Activated T-cell treated with anti-CD3 and anti-CD28 coated beads, Interleukin-2, amount 50 U/mL, for 72 hours (primary cell): ENCODE data around the gene SLIT1. TPM values are rescaled to one million over a fixed set of nuclear protein-coding genes. Genes with fewer than 3 reads are reported as not detected.

Source experiments
- ATAC-seq, 2 donors: fragments of 150-1000 bp; cut with Tn5 transposase; replicated peaks in 1 of 2; 2 replicates each; pipeline ENCODE4 v1.10.0; 2021; ENCODE audit warnings: moderate library complexity in 2 of 2, mild to moderate bottlenecking in 1 of 2
- DNase-seq, 2 donors: peaks; one replicate each; pipeline ENCODE4 v3.0.0; 2021 to 2022; ENCODE audit warnings: mixed read lengths in 1 of 2
- H3K27ac Mint-ChIP-seq: one replicate; pipeline ENCODE4 v1.8.0; 2022; ENCODE audit warnings: mild to moderate bottlenecking, moderate library complexity, mixed read lengths
- H3K27me3 Mint-ChIP-seq: one replicate; pipeline ENCODE4 v1.8.0; 2022; ENCODE audit warnings: low read depth, mixed read lengths
- H3K36me3 Mint-ChIP-seq, 2 donors: one replicate each; pipeline ENCODE4 v1.8.0; 2022; ENCODE audit warnings: mixed read lengths in 2 of 2, mild to moderate bottlenecking in 1 of 2; ENCODE audit not compliant: insufficient read depth in 2 of 2
- H3K4me1 Mint-ChIP-seq: one replicate; pipeline ENCODE4 v1.8.0; 2022; ENCODE audit warnings: low read depth, mixed read lengths
- H3K4me3 Mint-ChIP-seq, 2 donors: one replicate each; pipeline ENCODE4 v1.8.0; 2022; ENCODE audit warnings: mild to moderate bottlenecking in 2 of 2, mixed read lengths in 2 of 2, moderate library complexity in 2 of 2
- H3K9me3 Mint-ChIP-seq, 2 donors: one replicate each; pipeline ENCODE4 v1.8.0; 2022; ENCODE audit warnings: mixed read lengths in 2 of 2
- total RNA-seq, 2 donors: library from RNA; stranded (reverse); gene quantifications; one replicate each; pipeline ENCODE4 v1.2.3, GENCODE V29; 2022

SLIT1 gene
- total RNA-seq: 1 to 10 TPM in 1 of 2 donors, under 1 TPM in 1; 0.65 to 1.3 TPM

DNA sequence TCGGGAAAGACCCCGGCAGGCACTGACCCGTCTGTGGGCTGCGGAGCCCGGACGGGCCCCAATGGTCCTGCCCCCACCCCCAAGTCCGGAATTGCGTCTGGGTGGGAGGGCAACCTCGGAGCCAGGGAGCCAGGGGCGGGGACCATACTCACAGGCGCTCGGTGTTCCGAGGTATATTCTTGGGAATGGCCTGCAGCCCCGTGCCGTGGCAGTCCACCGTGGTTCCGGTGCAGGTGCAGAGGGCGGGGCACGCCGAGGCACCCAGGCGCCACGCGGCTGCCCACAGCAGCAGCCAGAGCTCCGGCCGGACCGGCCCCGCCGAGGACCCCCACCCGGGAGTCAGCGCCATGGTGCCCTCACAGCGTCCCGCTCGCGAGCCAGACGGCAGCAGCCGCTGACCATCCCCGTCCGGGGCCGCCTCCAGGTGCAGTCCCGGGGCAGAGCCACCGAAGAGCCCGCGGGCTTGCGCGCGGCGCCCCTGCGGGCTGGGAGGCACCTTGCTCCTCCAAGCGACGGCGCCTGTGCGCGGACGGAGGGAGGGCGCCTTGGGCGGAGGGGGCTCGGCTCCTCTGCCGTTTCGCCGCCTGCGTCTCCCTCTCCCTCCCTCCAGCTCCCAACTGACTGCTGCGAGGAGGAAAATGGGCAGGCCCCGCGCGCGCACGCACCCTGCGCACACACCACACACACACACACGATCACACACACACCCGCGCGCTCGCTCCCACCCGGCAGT is at the start of gene SLIT1:
Gene SLIT1, minus strand, starts transcription at position 634 of the 733 bp plus-strand sequence. Its CDS starts 285 bp downstream, at position 349.
- DNase-seq (no peak), ATAC-seq (peak; percentile 41 to 52)
- Mint-ChIP-seq H3K9me3 (no peaks in the 10 kb centered on the region), H3K36me3 (no peaks in the 10 kb centered on the region), H3K4me1 (peaks cover 16% of the 10 kb centered on the region), H3K27me3 (peaks cover 68% of the 10 kb centered on the region), H3K4me3 (peak within 1 kb of the TSS; percentile 63 to 75), H3K27ac (no peak within 1 kb of the TSS)

DNA sequence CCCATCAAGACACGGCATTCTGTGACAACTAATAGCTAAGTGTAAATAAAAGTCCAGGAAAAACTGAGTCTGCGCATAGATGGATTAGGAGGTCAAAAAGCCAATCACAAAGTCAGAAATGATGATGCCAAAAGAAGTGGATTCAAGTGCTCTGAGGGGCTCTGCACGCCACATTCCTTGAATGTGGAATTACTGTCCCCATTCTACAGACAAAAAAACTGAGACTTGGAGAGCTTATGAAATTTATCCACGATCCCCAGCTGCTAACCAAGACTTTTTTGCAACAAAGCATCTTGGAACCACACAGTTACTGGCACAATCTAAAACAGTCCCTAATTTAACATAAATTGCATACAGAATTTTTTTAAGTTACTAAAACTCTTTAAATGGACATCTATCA is 49.6 kb upstream of the SLIT1 start:
- no peak overlapping the region for H3K27ac Mint-ChIP-seq
- no peak for ATAC-seq
- peaks cover 9% of the 10 kb centered on the region for H3K4me1 Mint-ChIP-seq
- no peaks in the 10 kb centered on the region for H3K9me3 Mint-ChIP-seq
- peaks cover 3 to 16% of the 10 kb centered on the region in 2 donors for H3K36me3 Mint-ChIP-seq
- no peak overlapping the region for H3K4me3 Mint-ChIP-seq
- no peaks in the 10 kb centered on the region for H3K27me3 Mint-ChIP-seq
- no peak for DNase-seq

DNA sequence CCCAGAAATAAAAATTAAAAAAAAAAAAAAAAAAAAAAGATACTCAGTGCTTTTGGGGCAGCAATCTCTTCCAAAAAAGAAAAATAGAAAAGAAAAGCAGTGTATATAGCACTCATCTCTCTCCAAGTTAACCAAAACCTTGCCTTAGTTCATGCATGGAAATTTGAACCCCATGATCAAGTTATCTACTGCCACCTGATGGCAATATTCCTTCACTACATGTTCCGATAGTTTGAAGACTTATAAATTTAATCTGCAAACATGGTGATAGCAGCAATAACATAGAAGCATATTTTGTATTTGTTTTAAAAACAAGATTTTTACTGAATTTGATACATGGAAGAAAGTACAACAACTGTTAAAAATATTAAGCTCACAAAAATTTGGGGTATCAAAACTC is 48.6 kb upstream of the SLIT1 start:
- Mint-ChIP-seq H3K9me3 (no peaks in the 10 kb centered on the region), H3K4me3 (no peak overlapping the region), H3K27ac (no peak overlapping the region), H3K27me3 (no peaks in the 10 kb centered on the region), H3K4me1 (peaks cover 19% of the 10 kb centered on the region), H3K36me3 (peaks cover 4 to 21% of the 10 kb centered on the region in 2 donors)
- ATAC-seq (no peak), DNase-seq (no peak)

DNA sequence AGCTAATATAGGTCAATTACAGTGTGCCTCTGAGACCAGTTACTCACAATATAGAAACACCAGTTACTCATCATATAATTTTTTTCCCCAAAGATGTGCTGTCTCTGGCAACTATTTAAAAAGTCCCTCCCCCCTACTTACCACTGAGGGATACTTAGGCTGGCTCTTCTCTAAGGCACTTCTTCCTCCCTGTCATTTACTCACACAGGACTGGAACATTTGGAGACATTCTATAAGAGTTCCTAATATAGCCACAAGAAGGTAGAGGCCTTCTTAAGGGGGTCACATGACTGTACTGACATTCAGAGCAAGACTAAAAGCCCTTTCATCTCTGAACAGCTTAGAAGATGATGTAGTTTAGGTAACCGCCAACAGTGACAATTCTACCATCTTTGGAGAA is 44.4 kb upstream of the SLIT1 start:
- peak; percentile 91 for ATAC-seq
- Mint-ChIP-seq H3K4me1 (peaks cover 27% of the 10 kb centered on the region), H3K36me3 (peaks cover 10 to 30% of the 10 kb centered on the region in 2 donors), H3K9me3 (no peaks in the 10 kb centered on the region), H3K27me3 (no peaks in the 10 kb centered on the region), H3K4me3 (peak overlapping the region; percentile 24 to 78), H3K27ac (peak overlapping the region; percentile 91)
- no peak for DNase-seq

- Mint-ChIP-seq H3K9me3 (no peaks in the 10 kb centered on the region), H3K27ac (peak overlapping the region; percentile 91), H3K27me3 (no peaks in the 10 kb centered on the region), H3K4me1 (peaks cover 34% of the 10 kb centered on the region), H3K36me3 (peaks cover 13 to 30% of the 10 kb centered on the region in 2 donors), H3K4me3 (peak overlapping the region; percentile 24 to 78)
- DNase-seq (no peak), ATAC-seq (peak; percentile 46 to 48)
These were observed 43.7 kb upstream of the SLIT1 start for GRCh38 chr10:97229322-97230015.

GRCh38 chr10:97228775-97229157 is 43.0 kb upstream of the SLIT1 start:
- Mint-ChIP-seq H3K4me3 (no peak overlapping the region), H3K27me3 (no peaks in the 10 kb centered on the region), H3K36me3 (peaks cover 12 to 28% of the 10 kb centered on the region in 2 donors), H3K9me3 (no peaks in the 10 kb centered on the region), H3K27ac (no peak overlapping the region), H3K4me1 (peaks cover 41% of the 10 kb centered on the region)
- ATAC-seq (no peak), DNase-seq (no peak)

DNA sequence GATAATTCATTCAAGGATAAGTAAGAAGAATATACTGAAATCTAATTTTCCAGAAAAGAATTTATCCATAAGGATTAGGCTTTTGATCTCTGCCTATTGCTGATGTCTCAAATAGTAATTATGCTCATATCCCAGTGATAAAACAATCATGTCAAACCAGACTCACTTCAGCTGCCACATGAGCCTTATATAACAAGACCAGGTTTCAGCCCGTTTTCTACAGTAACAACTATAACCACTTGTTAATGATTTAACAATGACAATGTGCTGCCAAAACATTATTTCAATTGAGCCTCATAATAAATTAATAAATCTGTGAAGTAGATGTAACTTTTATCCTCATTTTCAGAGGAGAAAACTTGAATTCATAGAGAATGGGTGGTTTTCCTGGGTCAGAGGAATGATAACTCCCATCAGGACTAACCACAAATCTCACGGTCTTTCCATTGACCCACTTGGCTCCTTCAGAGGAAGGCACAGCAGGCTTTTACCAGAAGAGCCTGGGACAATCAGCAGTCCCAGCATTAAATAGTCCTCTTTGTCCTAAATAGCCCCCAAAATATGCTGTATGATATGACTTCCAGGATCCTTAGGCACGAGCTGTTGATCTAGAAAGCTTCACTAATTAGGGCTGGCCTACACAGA is 42.5 kb upstream of the SLIT1 start:
- ATAC-seq (no peak), DNase-seq (no peak)
- Mint-ChIP-seq H3K36me3 (peaks cover 12 to 24% of the 10 kb centered on the region in 2 donors), H3K4me3 (no peak overlapping the region), H3K27me3 (no peaks in the 10 kb centered on the region), H3K4me1 (peaks cover 43% of the 10 kb centered on the region), H3K27ac (no peak overlapping the region), H3K9me3 (no peaks in the 10 kb centered on the region)

GRCh38 chr10:97226398-97226797 is 40.6 kb upstream of the SLIT1 start:
- no peaks in the 10 kb centered on the region for H3K9me3 Mint-ChIP-seq
- no peak overlapping the region for H3K4me3 Mint-ChIP-seq
- H3K27ac Mint-ChIP-seq: peak overlapping the region; percentile 44
- H3K36me3 Mint-ChIP-seq: peaks cover 12 to 16% of the 10 kb centered on the region in 2 donors
- H3K27me3 Mint-ChIP-seq: no peaks in the 10 kb centered on the region
- DNase-seq: no peak
- no peak for ATAC-seq
- H3K4me1 Mint-ChIP-seq: peaks cover 41% of the 10 kb centered on the region

DNA sequence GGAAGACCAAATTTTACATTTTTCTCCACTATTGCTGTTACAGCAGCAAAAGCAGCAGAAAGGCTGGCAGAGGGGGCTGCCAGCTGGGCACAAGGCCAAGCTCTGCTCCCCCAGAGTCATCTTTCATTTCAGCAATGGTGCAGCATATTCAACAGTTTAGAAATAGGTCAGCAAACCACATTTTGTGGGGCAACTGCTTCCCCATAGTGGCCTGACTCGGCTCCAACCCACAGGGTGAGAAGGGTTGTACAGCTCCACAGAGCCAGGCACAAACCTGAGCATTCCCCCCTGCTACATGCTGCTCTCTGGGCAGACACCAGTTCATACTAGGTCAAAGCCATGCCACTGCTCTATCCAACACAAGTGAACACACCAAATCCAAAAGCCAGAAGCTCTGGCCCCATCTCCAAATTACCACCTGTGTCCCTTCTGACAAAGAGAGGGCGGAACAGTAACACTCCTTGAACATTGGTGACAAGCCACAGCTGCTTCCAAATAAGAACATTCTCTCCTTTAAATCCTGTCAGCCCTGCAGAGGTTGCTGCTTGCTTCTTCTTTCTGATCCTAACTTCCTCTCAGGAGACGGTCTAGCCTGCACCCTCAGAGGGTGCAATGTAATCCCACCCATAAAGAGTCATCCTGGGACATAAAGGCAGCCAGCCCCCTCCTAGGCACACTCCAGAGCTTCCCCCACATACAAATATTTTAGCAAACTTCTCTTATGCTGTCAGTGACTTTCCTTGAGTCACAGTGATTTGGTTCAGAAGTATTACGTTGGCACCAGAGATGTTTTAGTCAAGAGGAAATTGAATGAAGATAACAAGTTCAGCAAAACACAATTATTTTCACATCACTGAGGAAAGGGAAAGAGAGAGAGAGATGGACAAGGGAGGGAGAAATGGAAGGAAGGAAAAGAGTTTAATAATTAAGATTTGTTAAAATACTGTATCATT is 39.0 kb upstream of the SLIT1 start:
- H3K36me3 Mint-ChIP-seq: peaks cover 14 to 17% of the 10 kb centered on the region in 2 donors
- H3K4me1 Mint-ChIP-seq: peaks cover 35% of the 10 kb centered on the region
- H3K4me3 Mint-ChIP-seq: peak overlapping the region; percentile 2 to 62
- H3K27me3 Mint-ChIP-seq: no peaks in the 10 kb centered on the region
- H3K27ac Mint-ChIP-seq: peak overlapping the region; percentile 41
- no peaks in the 10 kb centered on the region for H3K9me3 Mint-ChIP-seq
- ATAC-seq: peak; percentile 88 to 89
- peak; percentile 51 to 53 for DNase-seq

DNA sequence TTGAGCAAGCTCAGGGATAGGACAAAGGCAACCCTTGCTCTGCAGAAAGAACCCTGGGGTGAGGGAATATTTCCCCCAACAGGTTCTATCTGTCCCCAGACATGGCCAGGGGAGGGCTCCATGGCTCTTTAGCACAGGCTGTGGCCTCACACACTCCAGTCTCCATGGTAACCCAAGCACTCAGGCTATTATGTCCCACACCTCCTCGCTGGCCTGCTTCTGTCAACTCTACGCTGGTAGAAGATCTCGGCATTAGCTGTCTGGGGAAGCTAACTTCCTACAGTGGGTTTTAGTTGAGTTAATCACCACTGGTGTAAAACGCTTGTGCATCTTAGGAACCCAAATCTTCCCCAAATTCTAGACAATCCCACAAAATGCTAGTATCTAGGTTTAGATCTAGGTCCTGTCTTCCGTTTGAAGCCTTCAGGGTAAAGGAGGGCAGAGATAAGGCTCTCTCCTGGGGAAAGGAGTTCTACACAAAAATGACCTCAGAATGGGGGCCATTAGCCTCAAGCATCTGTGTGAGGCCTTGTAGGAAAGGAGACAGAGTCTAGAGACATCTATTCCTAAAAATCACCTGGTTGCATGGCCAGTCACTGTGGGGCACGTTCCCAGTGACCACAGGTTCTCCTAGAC is 36.7 kb upstream of the SLIT1 start:
- H3K4me3 Mint-ChIP-seq: no peak overlapping the region
- no peaks in the 10 kb centered on the region for H3K27me3 Mint-ChIP-seq
- no peak for DNase-seq
- no peak for ATAC-seq
- peaks cover 46% of the 10 kb centered on the region for H3K4me1 Mint-ChIP-seq
- no peak overlapping the region for H3K27ac Mint-ChIP-seq
- H3K9me3 Mint-ChIP-seq: no peaks in the 10 kb centered on the region
- H3K36me3 Mint-ChIP-seq: peaks cover 10 to 15% of the 10 kb centered on the region in 2 donors

DNA sequence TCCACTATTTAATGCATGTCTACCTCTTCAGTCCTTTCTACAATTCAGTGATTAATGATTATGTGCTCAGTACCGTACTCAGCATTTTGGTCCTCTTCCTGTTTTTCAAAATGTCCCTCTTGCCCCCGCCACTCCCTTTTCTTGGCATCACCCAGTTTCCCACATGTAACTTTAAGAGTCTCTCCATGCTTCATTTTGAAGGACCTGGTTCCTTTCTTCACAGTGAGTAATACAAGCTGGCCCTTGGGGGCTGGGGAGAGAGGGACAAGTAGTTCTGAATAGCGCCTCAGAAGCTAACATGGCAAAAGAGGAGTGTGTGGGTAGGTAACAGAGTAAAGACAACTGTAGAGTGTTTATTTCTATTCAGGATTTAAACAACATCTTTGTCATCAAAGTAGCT is 34.6 kb upstream of the SLIT1 start:
- ATAC-seq (no peak), DNase-seq (no peak)
- H3K4me1 Mint-ChIP-seq: peaks cover 58% of the 10 kb centered on the region
- peak overlapping the region in 1 of 2 donors; percentile 41 for H3K4me3 Mint-ChIP-seq
- H3K36me3 Mint-ChIP-seq: peaks cover 6 to 7% of the 10 kb centered on the region in 2 donors
- no peaks in the 10 kb centered on the region for H3K9me3 Mint-ChIP-seq
- no peak overlapping the region for H3K27ac Mint-ChIP-seq
- no peaks in the 10 kb centered on the region for H3K27me3 Mint-ChIP-seq

DNA sequence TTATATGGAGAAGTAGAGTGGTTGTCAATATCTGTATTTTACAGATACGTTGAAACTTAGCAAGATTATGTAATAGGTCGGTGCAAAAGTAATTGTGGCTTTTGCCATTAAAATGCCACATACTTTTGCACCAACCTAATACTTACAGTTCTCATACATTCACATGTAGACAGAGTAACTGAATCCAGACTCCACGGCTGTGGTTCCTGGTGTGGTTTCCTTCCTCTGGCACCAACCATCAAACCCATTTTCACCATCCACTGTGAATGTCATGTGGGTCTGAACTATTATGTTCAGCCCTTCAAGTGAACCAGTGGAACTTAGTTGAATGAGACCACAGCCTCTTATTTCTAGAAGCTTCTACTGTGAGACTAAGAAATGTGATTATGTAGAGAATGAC is 31.5 kb upstream of the SLIT1 start:
- Mint-ChIP-seq H3K4me3 (peak overlapping the region in 1 of 2 donors; percentile 51), H3K27me3 (no peaks in the 10 kb centered on the region), H3K4me1 (peaks cover 40% of the 10 kb centered on the region), H3K36me3 (peaks cover 3 to 6% of the 10 kb centered on the region in 2 donors), H3K9me3 (no peaks in the 10 kb centered on the region), H3K27ac (peak overlapping the region; percentile 81)
- ATAC-seq (no peak), DNase-seq (no peak)
